GM18861 (cell line): ENCODE data around the gene RTL9.
A peak's percentile ranks its signal among the peaks of the same experiment; 100 is the strongest.
"Not testable (repeated sequence)": the region's sequence is repeated elsewhere in the genome, so short reads cannot be mapped to it uniquely, and the experiment has no call there.

Experiments used
- ATAC-seq: cut with Tn5 transposase; IDR thresholded peaks from one replicate; pipeline ENCODE4 v1.9.1; 2021; ENCODE audit not compliant: unreplicated experiment

The RTL9 gene

DNA sequence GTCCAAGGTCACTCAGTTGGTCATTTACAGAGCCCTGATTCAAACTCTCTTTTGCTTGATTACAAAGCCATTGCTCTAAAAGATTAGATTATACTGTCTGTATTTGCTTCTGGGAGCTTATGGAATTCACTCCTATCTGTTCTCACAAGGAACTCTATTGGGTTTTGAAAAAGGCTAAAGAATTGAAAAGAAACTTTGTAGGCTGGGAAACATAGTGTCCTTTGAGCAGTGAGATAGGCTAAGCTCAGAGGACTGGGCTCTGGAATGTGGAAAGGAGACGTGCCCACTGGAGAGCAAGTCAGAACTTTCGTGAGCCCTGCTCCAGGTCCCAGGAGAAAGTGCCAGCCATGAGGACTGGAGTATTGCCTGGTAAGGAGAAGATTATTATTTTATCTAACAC, at the start of gene RTL9:
Gene RTL9 (plus strand): TSS at position 301 of the 400 bp plus-strand sequence. CDS start 91,770 bp downstream, outside the sequence.
- no peak for ATAC-seq

DNA sequence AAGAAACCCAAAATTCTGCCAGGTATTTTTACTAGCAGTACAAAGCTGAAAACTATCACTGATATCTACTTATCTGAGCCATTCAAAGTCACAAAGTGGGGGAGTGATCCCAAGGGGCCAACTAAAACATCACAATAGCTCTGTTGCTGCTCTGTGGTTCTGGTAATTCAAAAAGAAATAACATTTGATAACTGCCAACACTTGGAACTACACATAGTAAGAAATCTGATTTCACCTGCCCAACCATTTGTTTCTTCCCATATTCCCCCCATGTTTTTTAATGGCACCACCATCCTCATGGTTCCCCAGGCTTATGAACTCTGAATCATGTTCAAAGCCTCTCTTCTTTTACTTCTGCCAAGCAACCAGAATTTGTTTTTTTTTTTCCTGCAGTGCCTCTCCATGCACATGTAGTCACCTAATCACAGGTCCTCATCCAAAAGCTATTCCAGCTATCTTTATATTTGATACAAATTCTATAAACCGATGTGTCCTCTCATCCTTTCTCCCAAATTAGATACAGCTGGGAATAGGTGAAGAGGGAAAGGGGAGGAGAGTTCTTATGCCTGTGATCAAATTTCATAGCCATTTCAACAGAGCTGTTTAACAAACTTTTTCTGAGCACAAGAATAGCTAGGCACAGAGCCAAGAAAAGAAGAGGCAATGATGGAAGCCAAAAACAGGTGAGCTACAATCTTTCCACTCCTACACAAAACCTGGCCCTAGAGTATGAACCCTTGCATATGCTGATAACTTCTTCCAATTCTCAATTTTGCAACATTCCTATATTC, 48.5 kb upstream of the RTL9 start:
- ATAC-seq: no peak

DNA sequence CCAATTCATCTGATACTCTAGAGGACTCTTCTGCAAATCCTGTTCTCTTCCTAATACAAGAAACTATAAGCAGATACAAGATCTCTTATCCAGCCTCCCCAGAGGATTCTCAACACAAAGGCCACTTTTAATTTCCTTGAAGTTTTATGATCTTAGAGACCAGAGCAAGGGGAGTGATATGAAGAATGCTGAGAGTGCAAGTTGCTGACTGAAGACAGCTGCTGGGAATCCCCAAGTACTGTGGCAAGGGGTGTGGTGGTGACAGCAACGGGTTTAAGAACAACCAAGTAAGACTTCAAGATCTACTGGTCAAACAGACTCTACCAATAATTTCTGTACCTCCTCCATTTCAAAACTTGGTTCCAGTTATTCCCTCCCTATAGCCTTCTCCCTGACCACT, 47.8 kb upstream of the RTL9 start:
- peak; percentile 79 for ATAC-seq

DNA sequence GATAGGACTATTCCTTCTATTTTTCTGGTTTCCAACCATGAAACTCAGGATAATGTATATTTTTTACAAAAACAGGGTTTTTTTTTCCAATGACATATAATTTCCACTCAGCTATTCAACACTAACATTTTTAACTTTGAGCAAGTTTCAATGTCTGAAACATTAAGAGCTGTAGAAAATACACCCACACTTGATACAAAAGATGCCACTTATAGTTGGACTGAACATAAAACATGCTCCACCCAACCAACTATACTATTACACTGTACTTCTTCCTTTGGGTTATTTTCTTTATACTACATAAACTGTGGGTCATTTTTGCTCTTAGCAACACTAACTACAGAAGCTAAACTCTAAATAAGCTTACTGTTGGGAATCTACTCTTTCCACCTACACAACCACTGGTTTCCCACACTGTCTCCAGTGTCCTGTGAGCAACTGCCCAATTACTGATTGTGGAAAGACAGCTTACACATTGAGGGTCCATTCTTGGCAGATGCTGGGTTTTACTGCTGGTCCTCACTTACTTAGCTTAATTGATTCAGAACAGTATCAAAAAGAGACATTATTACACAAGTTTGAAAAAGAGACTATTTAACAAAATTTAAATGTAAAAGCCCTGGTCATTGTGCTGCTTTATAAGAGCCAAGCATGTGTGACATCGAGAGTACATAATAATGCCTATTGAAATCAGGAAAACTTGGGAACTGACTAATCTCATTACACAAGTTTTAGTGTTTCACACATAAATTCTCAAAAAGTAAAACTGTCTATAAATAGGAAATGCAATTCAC, 47.0 kb upstream of the RTL9 start:
- ATAC-seq: no peak

DNA sequence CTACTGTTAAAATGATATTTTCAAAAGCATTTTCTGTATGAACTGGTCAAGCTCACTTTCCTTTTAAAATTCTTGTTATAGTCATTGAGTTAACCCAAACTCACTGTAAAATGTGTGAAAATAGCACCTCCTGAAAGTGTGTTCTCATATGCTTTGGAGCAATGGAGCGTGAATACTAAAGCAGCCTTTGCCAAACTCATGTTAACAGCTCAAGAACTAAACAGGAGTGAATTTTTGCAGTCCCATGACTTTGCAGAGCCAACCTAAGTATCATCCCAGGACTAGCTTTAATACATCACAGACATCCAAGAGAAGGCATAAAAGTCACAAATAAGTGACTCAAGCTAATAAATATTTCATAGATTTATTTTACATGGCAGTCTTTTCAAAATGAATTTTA, 43.1 kb upstream of the RTL9 start:
- ATAC-seq: no peak

DNA sequence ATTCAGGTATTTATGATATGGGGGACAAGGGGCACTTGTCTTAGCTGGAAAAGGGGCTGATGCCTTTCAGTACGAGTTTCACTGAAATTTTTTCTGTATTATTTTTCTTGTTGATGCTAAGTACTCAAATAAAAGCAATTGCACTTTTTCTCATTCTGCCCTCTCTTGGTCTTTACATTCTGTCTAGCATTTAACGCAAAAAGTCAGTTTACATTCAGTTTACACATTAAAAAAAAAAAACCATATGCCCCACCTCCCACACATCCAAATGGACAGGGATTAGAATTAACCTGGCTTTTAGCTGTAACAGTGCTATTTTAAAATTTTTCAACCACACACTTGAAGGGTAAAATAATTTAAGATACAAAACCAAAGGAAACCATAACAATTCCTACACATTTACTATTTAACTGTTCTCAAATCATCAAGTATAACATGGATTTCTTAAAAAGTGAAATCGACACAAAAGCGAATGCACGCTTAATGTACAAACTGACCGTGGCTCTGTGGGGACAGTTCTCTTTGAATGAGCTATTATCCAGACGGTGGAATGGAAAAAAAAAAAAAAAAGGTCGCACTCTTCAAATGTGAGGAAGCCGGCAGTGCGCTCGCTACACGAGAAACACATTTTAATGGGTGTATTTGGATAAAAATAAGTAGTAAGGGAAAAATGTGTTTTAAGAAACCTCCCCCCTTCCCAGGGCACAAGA, 42.1 kb upstream of the RTL9 start:
- ATAC-seq: no peak

DNA sequence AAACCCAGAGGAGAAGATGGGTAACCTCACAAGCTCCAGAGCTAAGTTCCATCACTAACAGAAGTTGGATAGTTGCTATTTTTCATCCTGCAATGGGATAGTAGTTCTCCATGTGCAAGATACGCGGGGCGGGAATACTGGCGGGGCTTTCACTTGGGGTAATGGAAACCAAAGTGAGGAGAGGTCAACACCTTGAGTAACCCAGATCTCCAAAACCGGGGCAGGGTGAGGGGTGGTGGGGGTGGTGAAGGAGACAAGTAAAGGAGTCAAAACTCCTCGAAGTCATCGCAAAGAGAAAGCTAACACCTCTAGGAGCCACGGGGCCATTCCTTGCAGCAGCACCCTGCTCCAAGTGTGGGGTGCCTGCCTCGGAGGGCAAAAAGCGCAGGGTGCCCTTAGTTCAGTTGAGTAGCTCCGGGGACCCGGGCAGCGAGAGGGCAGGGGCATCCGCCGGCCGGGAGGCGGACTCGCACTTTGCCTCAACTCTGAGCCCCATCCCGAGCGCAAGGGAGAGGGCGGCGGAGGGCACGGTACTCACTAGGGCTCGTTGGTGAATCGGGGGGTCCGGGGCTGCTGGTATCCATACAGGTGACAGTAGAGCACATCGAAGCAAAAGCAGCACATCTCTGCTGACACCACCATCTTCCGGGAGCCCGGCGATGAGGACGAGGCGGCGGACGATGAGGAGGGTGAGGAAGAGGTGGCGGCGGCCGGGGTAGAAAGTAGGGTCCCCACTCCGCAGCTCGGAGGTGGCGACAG, 41.4 kb upstream of the RTL9 start:
- ATAC-seq: peak; percentile 8

DNA sequence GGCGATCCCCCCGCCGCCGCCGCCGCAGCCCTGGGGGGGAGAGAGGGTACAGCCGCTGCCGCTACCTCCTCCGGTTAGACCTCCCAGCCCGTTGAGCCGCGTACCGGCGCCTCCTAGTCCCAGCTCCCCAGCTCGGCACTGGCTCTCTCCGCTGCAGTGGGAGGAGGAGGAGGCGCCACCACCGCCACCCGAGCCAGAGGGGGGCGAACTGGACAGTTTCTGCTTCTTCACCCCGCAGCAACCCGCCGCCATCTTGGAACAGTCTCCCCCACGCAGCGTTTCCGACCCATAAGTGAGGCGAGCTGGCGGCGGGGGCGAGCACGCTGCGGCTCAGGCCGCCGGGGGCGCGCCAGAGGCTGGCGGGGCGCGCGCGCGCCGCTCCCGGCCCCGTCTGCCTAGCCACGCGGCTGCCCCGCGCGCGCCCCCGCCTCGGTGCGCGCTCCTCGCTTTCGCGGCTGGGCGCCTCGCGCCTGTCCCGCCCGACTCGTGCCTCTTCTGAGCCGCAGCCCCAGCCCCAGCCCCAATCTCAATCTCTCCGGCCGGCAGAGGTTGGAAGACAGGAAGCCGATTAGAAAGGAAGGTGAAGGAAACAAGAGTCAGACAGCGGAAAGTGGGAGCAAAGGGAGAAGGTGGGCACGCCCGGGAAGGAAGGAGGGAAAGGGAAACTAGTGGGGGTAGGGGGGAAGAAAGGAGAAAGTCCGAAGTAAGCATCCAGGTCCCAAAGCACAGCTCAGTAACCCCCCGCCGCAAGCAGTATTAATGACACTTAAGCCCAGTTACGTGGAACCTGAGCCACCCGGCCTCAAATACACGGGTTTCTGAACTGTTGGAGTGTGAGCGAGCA, 40.6 kb upstream of the RTL9 start, which contains the start of gene AMMECR1:
Gene AMMECR1 (minus strand): TSS at position 266 of the 844 bp plus-strand sequence. CDS start 14 bp downstream, at position 252.
- ATAC-seq: peak; percentile 63

DNA sequence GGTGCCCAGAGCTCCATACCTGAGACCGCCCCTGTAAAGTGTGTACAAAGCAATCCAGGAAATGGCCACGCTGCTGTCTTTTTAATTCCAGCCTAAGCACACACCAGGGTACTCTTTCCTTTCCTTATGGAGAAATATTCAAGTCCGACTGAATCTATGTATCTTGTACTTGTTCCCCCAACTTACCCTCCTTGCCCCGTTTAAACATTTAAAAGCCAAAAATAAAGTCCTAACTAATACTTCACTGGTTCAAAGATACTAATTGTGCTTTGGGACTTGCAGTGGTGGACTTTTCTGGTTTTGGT, 40.0 kb upstream of the RTL9 start:
- ATAC-seq: no peak

DNA sequence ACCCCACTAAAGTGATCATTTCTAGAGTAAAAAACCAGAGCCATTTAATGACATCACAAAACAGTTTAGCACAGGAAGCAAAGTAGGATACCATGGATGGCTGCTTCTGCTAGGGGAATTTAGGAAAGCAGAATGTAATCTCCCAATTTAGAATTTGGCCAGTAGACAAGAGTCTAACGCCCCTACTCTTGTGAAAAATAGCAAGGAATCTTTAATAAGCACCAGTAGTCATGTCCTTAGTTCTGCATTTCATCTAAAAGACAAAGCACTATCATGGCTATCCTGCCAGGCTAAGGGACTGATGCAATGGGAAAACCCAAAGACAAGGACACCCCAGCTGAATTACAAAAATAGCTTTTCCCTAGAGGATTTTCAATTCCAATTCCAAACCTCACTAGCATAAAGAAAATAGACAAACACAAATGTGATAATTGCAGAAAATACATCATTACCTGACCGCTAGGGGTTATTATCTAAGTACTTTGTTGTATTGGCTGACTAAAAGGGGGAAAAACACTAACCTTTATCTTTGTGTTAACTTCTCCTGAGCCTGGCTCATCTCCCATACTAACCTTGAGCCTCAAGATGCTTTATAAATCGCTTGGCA, 38.2 kb upstream of the RTL9 start:
- ATAC-seq: no peak

DNA sequence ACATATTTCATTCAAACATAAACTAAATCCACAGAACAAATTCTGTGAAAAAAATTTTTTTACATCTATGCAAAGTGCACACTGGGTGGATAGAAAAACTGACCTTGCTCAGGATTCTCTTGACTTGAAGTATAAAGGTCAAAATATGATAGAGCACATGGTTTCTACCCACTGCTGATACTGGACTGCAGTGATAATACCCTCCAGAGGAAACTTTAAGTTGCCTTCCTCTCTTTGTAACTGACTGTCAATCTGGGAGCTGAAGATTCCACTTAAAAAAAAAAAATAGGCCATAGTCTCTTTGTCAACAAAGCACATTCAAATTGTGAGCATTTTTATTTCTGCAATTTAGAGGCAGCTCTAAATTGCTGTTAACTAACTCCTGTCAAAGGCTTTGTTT, 37.6 kb upstream of the RTL9 start:
- no peak for ATAC-seq

DNA sequence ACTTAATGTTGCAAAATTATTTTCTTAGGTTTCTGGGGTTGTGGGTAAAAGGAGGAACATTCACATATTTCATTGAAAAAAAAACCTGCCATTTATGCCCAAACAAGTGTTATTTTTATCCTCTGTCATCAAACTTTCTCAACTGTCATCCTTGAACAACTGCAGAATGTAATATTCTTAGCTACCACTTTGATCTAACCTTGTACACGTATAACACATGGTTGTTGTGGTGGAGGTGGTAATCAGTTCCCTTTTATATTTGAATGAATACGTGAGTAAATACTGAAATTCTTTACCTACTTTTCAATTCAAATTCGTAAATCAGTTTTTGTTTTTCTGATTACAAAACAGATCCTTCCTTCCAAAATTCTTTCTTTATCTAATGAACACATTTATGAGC, 37.0 kb upstream of the RTL9 start:
- ATAC-seq: peak; percentile 26

DNA sequence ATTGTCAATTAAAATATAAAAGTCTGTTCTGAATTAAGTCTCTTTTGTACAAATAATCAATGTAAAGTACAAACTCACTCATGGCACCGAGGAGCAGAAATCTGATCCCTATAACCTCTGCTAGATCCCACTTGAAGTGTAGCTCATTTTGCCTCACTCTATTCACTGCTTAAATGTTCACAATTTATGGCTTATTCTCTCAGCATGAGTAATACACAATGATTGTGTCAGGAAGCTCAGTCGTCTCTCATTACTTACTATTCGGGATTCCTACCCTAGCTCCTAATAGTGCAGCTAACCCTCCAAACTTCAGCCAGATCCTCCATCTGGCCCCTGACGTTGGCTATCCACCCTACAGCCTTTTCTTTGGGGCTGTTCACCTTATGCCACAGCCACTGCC, 36.0 kb upstream of the RTL9 start:
- no peak for ATAC-seq

DNA sequence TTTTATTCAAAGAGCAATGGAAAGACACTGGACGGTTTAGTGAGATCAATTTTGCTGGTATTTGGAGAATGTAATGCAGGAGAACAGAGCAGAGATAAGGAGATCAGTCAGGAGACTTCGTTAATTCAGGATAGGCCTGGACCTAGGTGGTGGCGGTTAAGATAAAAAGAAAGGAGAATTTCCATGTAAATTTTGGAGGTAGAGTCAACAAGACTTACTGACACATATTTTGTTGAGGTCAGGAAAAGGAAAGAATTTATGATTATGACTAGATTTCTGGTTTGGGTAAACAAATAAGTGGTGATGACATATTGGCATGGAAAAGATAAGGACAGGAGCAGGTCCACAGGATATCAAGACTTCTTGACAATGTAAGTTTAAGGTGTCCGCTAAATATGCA, 31.9 kb upstream of the RTL9 start:
- no peak for ATAC-seq

DNA sequence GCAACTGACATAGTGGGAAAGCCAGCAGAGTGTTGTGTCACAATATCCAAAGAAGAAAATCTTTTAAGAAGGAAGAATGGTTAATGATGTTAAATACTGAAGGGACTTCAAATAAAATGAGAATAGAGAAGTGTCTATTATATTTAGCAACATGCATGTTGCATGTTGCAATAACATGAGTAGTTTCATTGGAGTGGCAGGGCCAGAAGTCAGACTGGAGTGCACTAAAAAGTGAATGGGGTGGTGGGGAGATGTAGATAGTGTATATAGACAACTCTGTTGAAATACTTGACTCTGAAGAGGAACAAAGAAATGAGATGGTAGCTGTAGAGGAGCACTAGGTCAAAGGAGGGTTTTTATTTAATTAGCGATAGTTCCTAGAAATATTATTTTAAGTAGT, 31.3 kb upstream of the RTL9 start:
- no peak for ATAC-seq

DNA sequence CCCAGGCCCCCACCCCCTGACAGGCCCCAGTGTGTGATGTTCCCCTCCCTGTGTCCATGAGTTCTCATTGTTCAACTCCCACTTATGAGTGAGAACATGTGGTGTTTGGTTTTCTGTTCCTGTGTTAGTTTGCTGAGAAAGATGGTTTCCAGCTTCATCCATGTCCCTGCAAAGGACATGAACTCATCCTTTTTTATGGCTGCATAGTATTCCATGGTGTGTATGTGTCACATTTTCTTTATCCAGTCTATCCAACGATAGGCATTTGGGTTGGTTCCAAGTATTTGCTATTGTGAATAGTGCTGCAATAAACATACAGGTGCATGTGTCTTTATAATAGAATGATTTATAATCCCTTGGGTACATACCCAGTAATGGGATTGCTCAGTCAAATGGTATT, 30.0 kb upstream of the RTL9 start:
- not testable (repeated sequence) for ATAC-seq

DNA sequence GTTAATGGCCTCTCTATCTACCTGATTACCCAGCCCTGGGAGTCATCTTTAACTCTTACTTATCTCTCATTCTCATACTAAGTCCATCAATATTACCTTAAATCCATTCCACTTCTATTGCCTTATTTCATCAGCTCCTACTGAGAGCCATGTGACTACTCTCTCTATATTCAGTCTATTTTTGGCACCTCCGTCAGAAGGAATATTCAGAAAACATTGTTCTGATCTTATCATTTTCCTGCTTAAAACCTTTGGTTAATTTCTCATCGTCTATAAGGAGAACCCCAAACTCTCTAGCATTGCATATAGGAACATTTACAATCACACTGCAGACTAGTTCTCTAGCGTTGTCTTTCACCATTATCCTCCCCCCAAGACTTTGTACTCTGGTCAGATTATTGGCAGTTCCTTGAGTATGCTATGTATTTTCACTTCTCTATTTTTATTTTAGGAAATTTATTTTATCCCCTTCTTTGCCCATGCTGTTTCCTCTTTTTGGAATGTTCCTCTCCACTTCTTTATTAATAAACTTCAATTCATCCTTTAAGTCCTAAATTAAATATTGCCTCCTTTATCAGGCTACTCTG, 27.1 kb upstream of the RTL9 start:
- no peak for ATAC-seq

DNA sequence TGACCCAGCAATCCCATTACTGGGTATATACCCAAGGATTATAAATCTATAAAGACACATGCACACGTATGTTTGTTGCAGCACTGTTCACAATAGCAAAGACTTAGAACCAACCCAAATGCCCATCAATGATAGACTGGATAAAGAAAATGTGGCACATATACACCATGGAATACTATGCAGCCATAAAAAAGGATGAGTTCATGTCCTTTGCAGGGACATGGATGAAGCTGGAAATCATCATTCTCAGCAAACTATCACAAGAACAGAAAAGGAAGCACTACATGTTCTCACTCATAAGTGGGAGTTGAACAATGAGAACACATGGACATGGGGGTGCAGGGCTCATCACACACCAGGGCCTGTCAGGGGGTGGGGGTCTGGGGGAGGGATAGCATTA, 25.2 kb upstream of the RTL9 start:
- ATAC-seq: not testable (repeated sequence)

DNA sequence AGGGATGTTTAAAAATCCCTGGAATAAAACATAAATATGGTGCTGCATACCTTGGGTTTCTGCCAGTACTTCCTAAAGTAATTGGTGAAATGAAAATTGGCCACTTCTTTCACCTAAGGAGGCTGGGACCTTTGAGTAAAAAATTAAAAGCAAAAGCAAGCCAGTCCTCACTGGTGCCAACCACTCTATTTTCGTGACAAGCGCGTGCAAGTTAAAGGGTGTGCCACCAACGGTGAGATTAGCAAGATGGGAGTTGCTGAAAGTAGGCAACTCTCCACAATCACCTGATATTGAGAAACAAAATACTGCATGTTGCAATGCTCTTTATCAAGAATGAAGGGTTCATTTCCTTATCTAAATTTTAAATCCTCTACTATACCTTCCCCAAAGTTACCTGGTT, 19.7 kb upstream of the RTL9 start:
- no peak for ATAC-seq
